Stimulated activated CD4-positive, alpha-beta T cell treated with anti-CD3 and anti-CD28 coated beads, Interleukin-12 subunit alpha, Interleukin-12 subunit beta, amount 100 ng/mL, for 4 hours (primary cell): ENCODE measurements around the gene SCAF8.
"Not testable (repeated sequence)": the region's sequence is repeated elsewhere in the genome, so short reads cannot be mapped to it uniquely, and the experiment has no call there.

Experiments used
- DNase-seq: peaks from one replicate; pipeline ENCODE4 v3.0.0-alpha.2; 2020

Gene SCAF8

DNA sequence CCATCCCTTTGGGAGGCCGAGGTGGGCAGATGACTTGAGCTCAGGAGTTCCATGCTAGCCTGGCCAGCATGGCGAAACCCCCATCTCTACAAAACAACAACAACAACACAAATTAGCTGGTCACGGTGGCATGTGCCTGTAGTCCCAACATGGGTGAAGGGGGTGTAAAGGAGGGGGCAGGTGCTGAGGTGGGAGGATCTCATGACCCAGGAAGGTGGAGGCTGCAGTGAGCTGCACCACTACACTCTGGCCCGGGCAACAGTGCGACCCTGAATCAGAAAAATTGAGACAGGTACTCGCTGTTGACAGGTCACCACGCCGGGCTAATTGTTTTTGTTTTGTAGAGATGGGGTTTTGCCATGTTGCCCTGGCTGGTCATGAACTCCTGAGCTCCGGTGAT, 4.2 kb downstream of the SCAF8 start:
- no peak for DNase-seq

DNA sequence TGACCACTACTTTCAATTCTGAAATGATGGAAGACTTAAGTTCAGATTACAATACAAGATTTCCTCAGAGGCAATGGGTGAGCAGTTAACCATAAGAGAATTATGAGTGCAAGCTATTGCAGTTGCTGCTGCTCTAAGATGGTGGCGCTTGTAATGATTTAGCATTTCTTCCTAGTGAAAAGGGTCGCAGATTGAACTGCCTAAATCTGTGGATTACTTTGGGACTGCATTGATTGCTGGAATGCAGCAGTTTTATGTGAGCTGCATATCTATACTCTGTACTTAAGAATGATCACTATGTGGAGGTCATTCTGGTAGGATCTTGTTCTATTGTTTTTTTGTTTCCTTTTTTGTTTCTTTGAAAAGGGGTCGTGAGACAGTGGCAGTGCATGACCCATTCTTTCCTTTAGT, 5.3 kb downstream of the SCAF8 start:
- no peak for DNase-seq

DNA sequence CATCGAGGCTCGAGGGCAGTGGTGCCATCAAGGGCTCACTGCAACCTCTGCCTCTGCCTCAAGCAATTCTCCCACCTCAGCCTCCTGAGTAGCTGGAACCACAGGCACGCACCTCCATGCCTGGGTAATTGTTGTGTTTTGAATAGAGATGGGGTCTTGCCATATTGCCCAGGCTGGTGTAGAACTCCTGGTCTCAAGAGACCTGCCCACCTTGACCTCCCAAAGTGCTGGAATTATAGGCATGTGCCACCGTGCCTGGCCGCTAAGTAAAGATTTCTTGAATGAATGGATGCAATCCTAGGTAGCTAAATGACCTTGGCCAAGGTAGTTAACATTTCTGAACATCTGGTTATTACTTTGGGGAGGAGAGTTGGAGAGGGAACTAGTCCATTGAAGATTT, 7.4 kb downstream of the SCAF8 start:
- no peak for DNase-seq

DNA sequence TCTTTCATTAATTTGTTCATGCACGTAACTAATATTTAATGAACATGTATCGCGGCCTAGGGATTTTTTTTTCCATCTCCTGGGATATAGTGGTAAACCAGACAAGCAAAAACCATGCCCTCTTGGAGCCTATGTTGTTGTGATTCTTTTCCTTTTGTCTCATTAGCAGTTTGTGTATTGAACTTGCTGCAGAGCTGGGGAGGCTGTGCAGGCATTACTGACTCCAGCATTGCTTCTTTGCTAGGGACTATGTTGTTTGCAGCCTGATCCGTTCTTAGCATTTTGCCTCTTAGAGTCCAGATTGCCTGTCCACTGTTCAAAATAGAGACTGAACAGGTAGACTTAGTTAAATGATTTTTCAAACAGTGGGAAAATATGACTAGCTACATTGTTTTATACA, 9.7 kb downstream of the SCAF8 start:
- no peak for DNase-seq

DNA sequence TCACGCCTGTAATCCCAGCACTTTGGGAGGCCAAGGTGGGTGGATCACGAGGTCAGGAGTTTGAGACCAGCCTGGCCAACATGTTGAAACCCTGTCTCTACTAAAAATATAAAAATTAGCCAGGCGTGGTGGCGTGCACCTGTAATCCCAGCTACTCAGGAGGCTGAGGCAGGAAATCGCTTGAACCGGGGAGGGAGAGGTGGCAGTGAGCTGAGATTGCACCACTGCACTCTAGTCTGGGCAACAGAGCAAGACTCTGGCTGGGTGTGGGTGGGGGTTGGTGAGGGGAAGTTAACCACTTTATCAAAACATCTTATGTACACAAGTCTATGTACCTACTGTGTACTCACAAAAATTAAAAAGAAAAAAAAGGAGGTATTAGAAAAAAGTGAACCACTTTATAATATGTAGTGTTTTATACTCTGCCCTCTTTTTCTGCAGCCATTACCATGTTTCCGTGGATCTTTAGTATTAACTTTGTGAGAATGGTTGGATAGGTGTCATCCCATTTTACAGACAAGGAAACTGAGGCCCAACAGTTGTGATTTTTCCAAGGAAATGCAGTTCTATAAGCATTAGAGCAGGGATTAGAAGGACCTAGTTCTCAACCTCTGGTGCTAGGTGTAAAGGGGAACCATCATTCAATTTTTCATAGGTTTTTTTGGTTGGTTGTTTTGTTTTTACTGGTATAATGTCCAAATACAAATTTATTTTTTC, 11.0 kb downstream of the SCAF8 start:
- DNase-seq = not testable (repeated sequence)

DNA sequence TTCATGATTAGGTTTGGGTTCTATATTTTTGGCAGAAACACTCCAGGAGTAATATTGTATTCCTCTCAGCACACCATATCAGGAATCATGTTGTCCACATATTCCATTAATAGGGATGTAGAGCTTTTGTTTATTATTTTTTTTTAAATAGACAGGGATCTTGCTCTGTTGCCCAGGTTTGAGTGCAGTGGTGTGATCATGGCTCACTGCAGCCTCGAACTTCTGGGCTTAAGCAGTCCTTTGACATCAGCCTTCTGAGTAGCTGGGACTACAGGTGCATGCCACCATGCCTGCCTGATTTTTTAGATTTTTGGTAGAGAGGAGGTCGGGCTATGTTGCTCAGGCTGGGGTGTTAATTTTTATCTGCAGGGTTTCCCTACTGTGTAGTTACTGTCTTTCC, 12.0 kb downstream of the SCAF8 start:
- DNase-seq = no peak

DNA sequence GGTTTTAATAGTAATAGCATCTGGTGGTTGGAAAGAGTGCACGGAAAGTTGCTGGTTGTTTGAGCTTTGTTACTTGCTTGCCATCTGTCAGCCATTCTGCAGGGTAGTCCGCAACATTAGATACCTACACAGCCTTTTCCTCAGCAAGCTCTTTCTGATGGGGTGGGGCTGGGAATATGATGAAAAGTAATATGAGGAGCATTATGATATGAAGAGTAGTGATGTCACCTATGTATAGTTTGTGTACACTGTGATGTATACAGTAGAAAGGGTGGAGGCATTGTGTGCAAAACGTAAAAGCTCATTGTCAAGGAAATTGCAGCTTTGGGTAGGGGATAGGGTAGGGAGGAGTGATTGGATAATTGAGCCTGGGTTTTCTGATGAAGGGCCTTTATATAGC, 16.1 kb downstream of the SCAF8 start:
- DNase-seq = no peak

DNA sequence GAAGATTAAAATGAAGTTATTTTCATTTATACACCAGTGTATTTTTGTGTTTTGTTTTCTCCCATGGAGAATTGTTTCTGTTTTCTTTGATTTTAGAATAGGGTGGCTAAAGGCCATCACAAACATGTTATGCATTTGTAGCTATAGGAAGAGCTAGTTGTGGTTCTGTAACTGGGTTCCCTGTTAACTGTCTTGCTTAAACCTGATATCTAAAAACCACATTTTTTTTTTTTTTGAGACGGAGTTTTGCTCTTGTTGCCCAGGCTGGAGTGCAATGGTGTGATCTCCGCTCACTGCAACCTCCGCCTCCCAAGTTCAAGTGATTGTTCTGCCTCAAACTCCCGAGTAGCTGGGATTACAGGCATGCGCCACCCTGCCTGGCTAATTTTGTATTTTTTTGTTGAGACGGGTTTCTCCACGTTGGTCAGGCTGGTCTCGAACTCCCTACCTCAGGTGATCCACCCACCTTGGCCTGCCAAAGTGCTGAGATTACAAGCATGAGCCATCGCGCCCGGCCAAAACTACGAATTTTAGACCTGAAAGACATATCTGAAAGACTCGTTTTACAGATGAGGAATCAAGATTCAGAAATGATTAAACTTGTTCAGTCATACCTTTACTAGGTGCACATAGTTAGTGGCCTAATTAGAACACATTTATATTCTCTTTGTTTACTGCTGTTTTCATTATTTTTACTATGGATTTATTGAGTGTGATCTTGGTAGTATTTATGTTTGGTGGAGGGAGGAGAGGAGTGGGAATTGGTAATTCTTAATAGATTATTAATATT, 18.0 kb downstream of the SCAF8 start:
- DNase-seq = no peak

DNA sequence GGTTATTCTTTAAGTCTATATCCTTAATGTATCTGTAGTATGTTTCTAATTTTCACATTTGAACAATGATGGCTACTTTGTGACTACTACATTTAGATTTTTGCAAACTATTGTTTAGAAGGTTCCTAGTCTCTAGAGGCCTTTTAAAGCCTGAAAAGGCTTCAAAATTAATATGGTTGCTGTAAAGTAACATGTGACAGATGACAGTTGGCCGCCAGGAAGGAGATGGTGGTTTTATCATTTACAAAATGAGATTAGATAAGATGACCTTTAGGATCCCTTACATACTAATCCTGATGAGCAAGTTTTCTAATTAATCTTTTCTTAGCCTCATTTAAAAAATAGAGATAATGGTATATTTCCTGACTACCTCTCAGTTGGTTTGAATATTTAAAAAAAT, 18.8 kb downstream of the SCAF8 start:
- DNase-seq = no peak

DNA sequence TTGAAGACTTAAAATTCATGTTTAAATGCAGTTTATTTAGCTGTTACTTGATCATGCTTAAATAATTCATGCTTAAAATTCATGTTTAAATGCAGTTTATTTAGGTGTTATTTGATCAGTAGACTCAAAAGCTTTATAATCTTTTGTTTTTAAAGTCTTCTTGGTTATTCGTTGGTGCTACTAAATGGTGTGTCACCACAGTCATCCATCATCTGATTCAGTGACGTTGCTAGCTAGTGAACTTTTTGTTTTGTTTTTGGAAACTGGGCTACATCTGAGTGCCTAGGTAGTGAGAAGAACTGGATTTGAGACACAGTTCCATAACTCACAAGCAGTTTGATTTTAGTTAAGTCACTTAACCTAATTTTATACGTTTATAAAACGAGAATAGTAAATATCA, 20.9 kb downstream of the SCAF8 start:
- DNase-seq = no peak

DNA sequence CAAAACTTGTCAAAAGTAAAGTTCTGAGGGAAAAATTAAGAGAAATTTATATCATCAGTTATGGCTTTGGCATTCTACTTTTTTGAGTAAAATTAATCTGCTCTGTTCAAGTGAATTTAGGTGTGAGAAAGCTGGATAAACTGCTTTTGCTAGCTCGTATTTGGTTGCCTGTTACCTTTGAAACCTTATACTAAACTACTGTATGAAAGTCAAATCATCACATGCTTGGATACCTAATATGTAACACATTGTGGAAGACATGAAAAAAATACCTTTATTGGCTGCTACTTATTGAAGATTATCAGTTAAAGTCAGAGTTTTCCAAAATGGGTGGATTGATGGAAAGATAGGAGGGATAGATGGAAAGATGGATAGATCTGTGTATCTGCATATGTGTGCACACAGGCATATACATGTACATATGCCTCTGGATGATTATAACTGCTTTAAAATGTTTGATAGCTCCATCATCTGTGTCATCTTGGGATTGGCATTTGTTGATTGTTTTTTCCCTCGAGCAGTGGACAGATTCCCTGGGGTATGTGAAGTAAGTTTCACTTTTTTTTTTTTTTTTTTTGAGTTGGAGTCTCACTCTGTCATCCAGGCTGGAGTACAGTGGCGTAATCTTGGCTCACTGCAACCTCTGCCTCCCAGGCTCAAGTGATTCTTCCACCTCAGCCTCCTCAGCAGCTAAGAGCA, 24.3 kb downstream of the SCAF8 start:
- DNase-seq = no peak

DNA sequence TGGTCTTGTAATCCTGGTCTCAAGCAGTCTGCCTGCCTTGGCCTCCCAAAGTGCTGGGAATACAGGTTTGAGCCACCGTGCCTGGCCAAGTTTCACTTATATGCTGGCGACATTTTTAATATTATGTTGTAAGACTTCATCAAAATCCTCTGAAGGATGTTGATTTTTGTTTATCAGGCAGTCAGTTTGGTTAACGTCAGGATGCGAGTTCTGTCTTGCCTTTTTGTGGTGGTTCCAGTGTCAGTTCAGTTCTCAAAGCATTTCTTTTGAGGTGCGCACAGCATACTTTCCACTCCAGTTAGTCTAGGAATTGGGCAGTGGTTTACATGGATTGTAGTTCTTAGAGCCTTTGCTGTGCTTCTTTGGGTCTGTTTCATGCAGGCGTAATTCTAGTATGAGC, 24.9 kb downstream of the SCAF8 start:
- no peak for DNase-seq

DNA sequence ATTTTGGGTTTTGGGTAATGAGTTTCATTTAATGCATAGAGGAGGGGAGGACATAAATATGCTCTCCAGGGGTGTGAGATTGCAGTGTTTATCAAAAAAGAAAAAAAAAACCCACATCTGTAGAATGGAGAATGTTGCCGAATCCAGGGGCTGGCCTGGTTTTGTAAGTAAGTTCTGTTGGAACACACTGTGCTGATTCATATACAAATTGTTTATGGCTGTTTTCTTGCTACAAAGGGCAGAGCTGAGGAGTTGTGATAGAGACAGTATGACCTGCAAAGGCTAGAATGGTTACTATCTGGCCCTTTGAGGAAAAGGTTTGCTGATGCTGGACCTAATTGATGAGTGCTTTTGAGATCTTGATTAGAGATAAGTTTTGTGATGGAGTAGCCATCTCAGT, 30.4 kb downstream of the SCAF8 start:
- DNase-seq = no peak

DNA sequence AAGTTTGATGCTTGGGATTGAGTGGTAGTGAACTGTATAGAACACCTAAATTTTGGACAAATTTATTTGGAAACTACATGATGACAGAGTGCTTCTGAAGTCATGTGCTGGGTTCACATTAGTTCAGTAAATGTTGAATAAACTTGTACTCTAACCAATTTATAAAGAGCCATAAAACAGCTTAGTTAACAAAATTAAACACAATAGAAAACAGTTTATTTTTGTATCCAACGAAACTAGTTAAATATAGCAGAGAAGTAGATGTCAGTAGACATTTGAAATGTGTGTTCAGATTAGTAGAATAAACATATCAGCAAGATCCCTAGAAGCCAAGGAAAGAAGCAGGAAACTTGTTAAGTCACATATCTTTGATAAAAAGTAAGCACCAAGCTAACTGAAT, 32.1 kb downstream of the SCAF8 start:
- DNase-seq = no peak

DNA sequence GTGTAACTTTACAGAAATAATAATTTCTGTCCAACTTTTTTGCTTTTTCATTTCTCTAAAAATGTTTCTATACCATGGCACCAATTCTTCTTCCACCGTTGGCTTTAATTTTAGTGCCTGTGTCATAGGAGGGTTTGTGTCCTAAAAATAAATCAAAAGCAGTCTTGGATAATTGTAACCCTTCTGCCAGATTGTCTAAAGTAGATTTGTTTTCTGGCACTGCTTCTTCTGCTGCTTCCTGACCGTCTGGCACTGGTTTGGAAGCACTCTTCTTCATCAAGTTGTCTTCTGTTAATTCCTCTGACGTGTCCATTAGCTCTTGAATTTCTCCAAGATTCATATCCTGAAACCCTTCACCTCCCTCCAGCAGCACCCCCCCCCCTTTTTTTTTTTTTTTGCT, 33.1 kb downstream of the SCAF8 start:
- DNase-seq = no peak

DNA sequence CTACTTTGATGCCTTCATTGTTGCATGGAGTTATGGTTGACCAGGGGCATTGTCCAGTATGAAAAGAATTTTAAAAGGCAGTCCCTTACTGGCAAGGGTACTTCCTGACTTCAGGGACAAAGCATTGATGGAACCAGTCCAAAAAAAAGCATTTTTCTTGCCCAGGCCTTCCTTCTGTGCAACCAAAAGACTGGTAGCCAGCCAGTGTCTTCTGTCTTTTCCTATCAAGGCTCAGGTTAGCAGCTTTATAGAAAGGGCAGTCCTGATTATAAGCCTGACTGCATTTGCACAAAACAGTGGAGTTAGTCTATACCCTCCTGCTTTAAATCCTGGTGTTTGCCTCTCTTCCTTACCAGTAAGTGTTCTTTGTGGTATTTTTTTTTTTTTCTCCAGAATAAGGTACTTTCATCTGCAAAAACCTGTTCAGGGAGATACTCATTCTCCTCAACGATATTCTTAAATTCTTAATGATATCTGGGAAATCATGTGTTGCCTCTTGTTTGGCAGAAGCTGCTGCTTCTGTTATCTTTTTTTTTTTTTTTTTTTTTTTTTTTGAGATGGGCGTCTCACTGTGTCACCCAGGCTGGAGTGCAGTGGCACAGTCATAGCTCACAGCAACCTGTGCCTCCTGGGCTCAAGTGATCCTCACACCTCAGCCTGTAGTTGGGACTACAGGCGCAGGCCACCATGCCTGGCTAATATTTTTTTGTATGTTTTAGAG, 33.9 kb downstream of the SCAF8 start:
- no peak for DNase-seq

DNA sequence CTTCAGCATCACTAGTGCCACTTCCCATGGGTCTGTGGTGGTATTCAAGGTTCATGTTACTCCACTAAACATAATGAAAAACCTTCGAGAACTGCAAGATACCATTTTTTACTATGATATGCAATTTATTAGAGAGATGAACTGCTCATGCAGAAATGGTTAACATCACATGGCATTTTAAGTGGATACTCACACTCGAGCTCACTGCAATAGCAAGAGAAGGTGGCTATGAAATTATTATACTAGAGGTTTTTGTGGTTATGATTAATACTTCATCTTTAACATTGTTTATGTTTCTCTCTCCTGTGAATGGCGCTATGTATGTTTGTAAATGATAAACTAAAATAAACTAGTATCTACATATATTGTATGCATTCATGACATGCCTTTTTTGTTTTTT, 35.1 kb downstream of the SCAF8 start:
- no peak for DNase-seq

DNA sequence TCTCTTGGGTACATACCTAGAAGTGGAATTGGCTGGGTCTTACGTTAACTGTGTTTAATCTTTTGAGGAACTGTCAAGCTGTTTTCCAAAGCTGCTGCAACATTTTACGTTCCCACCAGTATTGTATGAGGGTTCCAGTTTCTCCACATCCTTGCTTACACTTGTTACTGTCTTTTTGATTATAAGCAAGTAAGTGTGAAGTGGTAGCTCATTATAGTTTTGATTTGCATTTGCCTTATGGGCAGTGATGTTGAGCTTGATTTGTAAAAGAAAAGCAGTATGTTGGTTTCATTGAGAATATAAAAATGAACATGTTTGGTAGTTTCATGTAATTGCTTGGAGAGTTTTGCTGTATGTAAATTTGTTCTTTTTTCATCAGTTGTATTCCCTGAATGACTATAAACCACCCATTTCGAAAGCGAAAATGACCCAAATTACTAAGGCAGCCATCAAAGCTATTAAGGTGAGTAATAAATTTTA, 40.4 kb downstream of the SCAF8 start:
- DNase-seq = no peak

DNA sequence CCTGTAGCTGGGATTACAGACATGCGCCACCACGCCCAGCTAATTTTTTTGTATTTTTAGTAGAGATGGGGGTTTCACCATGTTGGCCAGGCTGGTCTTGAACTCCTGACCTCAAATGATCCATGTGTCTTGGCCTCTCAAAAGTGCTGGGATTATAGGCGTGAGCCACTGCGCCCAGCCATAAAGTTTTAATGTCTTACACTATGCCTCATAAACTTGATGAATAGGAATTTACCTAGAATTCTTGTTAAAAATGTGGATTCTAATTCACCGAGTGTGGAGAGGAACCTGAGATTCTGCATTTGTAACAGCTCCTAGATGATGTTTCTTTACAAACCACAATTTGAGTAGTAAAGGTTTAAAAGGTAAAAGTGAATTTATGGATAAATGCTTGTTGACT, 45.9 kb downstream of the SCAF8 start:
- DNase-seq = not testable (repeated sequence)

DNA sequence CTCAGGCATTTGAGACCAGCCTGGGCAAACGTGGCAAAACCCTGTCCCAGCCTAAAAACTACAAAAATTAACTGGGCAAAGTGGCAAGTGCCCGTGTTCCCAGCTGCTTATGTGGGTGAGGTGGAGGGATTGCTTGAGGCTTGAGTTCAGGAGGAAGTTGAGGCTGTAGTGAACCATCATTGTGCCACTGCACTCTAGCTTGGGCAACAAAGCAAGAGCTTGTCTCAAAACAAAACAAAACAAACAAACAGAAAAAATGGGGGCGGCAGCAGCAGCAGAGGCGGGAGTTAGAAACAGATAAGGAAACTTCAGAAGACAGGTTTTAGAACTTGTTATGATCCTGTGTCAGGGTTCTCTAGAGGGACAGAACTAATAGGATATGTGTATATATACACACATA, 49.0 kb downstream of the SCAF8 start:
- no peak for DNase-seq

DNA sequence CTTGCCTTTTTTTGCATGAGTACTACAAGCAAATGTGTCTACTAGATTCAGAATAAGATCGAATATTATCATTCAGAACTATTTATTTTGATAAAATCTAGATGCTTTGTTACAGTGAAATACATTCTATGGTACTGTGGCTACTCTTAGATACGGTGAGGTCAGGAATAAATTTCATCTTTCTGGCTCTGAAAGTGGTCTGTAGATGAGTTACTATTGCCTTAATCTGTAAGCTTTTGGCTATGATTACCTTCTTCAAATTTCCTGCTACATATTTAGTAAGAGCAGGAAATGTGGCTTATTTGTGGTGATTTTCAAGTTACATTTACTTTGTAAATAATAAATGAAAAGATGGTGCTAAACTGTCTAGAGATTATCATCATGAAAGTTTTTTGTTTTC, 50.0 kb downstream of the SCAF8 start:
- no peak for DNase-seq

DNA sequence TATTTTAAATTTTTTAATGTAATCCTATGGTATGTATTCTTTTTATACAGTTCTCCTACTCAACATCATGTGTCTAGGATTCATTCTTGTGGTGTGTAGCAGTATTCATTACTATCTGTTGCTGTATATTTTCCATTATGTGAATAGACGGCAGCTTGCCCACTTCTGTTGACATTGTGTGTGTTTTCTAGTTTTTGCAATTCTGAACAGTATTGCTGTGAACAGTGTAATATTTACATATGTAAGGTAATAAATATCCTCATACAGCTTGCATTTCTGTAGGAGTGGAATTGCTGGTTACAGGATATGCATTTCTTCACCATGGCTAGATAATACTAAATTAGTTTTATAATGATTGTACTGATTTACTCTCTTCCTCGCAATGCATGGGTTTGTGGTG, 51.9 kb downstream of the SCAF8 start:
- DNase-seq = no peak

DNA sequence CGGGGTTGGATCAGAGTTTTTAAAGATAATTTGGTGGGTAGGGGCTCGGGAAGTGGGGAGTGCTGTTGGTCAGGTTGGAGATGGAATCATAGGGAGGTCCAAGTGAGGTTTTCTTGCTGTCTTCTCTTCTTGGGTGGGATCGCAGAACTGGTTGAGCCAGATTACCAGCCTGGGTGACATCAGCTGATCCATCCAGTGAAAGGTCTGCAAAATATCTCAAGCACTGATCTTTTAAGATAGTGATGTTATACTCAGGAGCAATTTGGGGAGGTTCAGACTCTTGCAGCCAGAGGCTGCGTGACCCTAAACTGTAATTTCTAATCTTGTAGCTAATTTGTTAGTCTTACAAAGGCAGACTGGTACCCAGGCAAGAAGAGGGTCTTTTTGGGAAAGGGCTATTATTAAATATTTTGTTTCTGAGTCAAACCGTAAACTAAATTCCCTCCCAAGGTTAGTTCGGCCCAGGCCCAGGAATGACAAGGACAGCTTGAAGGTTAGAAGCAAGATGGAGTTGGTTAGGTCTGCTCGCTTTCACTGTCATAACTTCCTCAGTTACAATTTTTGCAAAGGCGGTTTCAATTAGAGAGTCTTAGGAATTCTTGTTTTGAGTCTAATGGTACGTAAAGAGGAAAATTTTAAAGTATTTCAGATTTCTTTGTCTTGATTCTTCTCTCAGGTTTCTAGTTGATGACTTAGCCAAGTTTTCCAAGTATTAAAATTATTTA, 53.1 kb downstream of the SCAF8 start:
- no peak for DNase-seq
